TTC549 (cell line): Measurements from ENCODE around the gene SLCO2A1.

Source experiments
- FAIRE-seq: peaks from 2 replicates; lab custom pipeline; 2012; peaks lifted over from hg19 to GRCh38; lab: Jason Lieb, UNC

Gene SLCO2A1

DNA sequence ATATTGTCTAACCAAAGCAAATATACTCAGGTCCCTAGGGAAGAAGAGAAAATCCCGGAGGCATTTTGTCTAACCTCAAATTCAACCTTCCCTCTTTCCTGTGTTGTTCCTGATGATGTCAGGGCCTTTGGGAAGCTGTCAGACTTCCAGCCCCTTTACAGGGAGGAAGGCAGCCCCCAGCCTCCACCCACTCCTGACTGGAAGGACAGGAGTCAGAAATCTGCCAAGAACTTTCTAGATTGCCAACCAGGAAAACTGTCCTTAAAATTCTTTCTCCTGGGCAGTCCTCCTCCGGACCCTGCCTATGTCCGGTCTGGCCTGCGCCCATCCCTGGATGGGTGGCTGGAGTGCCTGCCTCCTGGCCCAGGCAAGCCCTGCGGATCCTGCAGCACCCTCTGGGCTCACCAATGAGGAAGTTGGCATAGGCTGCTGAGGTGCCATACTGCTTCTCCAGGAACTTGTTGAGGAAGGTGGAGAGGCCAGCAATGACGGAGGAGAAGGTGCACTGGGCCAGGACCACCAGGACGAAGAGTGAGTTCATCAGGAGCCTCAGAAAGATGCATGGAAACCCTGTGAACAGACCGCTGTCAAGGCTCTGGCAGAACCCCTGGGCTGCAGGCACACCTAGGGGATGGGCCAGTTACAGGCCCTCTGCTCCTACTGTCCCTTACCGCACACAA is 81.5 kb downstream of the SLCO2A1 start:
- no peak for FAIRE-seq

DNA sequence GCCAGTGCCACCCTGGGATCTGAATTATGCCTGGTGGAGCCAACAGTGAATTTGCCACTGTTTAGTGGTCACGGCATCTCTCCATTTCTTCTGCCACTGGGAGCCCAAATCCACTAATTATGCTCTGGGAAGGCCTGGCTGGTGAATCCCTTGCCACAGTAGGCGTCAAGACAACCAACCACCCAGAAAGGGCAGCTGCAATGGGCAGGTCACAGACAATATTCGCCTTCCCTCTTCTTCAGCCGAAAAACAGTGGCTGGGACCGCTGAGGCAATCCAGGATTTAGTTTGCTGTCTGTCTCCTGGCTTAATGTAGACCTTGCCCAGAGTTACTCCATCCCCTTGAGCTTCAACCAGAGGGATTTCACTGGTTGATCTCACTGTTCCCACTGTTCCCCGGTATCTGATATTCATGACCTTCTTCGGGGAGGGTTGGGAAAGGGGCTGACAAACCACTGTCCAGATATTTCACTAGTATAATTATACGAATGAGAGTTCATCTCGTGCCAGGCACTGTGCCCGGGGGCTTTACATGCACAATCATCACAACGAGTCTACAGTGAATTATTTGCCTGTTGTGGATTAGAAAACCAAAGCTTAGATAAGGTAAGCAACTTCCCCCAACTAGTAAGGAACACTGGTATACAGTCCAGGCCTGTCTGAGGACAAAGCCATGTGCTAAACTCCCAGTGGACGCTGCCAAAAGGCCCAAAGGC is 84.2 kb downstream of the SLCO2A1 start:
- no peak for FAIRE-seq

DNA sequence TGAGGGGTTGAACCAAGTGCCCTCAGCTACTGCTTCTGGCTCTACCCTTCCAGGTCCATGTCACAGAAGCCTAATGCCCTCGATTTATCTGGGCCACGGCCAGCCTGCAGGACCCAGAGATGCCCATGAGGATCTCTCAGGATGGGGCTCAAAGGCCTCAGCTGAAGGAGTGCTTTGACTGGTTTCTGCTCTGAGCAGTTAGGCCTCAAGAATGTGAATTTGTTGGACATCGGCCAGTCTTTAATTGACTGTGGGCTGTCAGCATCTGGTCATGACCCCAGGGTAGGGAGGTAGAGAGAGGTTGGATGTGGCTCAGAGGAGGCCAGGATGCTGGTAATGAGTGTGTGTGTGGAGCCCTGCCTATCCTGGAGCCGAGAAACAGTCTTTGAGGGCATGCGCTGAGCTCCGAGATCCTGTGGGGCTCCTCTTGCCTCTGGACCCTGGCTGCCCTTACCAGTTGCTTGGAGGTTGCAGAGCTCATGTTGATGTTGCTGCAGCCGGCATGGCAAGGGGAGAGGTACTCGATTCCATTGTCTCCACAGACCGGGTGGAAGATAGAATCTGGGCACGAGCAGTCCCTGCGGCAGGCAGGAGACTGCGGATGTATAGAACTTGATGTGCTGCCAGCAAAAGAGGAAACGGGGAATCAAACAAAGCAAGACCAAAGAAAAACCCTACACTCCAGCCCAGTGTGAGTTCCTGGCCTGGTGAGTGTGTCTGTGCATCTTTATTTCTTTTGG is 84.9 kb downstream of the SLCO2A1 start:
- FAIRE-seq = no peak

DNA sequence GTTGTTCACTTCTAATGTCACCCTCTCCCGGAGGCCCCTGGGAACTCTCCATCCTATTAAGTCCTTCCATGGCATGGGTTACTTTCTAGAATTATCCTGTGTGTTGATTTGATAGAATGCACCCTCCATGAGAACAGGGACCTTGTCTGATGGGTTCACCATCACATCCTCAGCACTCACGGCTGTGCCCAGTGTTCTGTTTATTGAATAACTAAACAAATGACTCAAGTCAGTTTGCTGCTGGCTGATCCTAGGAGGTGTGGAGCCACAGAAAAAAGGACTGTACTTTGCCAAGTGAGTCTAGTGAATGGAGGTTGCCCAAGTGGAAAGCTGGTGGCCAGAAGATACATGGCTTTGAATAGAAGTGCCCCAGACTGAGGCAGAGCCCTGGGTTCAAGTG is 85.5 kb downstream of the SLCO2A1 start:
- FAIRE-seq = no peak

DNA sequence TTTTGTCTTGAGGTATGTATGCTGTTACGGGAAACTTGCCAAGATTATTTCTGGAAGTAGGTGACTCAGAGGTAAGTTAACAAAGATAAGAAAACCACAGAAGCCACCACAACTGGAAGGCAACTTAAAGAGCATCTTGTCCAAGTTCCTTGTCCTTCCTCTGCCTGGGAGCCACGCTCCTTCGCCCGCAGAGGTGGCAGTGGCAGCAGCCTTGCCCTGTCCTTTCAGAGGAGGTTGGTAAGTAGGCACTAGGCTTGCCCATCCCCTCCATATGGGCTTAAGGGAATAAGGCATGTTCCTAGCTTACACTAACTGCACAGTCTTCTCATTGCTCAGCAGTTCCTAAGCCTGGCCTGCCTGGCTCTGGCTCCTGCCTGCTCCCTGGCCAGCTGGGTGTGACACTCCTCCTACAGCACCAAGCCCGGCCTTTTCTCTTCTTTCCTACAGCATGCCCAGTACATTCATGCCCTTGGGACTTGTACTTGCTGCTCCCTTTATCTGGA is 86.0 kb downstream of the SLCO2A1 start:
- FAIRE-seq = no peak

DNA sequence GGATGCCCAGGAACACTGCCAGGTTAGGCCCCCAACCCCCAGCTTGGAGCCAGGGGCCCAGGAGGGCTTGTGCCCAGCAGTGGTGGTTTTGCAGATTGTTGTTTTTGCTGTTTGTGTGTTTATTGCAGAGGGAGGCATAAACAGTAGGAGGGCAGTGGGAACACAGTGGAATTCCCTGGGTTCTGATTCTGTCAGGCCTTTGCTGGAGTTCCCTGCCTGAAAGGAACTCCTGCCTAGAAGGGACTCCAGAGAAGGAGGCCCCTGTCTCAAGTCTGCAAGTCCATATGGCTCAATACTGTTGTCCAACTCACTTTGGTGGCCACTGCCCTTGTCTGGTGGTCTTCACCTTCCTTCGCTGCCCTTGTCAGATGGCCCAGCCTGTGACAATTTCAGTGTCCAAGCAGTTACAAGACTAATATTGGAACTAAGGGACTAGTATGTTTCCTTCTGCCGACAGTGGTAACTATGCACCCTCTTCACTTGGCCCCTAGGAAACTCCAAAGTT is 86.6 kb downstream of the SLCO2A1 start:
- FAIRE-seq = no peak

DNA sequence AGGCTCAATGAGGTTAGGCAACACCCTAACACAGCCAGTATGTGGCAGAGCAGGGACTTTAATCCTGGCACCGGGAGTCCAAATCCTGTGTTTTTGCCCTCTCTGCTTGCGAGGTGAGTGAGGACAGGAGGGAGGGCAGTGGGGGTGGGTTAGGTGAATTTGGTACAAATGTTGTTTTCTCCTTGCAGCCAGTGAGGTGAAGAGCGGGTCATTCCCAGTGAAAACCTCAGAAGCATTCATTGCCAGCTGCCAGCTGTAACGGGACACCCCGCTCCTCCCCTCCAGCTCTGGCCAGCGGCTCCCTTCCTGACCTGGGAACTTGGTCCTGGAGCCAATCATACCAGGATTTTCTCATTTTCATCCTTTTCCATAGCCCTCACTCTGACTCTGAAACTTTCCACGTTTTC is 88.3 kb downstream of the SLCO2A1 start:
- no peak for FAIRE-seq

DNA sequence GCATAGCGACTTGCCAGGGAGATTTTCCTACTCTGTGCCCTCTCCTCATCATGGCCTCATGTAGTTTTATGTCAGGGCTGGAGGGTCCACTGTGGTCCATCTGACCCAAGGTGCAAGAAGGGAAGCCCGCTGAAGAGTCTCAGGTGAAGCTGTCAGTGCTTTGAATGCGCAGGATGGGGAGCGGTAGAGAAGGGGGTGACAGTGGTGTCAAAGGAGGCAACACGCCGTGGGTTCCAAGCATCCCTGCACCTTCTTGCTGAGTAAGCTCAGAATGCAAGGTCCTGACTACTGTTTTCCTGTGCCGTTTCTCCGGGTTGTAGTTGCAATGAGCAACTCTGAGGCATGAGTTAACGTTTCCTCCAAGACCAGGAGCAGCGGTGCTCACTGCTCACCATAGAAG is 89.2 kb downstream of the SLCO2A1 start:
- FAIRE-seq = no peak

DNA sequence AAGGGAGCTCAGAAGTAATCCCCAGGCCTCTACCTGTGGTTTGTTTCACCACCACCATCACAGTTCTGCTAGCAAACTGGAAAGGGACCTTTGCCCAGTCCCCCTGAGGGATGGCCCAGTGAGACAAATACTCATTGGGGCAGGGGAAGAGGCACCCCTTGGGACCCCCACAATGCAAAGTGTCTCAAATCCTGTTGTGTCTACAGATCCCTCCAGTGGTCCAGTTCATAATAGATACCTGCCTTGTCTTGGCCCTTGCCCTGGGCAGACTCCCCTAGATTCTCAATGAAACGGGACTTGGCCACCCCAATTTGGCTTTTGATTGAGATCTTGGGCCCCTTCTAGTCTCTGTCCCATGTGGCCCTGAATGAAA is 90.3 kb downstream of the SLCO2A1 start:
- FAIRE-seq = no peak

DNA sequence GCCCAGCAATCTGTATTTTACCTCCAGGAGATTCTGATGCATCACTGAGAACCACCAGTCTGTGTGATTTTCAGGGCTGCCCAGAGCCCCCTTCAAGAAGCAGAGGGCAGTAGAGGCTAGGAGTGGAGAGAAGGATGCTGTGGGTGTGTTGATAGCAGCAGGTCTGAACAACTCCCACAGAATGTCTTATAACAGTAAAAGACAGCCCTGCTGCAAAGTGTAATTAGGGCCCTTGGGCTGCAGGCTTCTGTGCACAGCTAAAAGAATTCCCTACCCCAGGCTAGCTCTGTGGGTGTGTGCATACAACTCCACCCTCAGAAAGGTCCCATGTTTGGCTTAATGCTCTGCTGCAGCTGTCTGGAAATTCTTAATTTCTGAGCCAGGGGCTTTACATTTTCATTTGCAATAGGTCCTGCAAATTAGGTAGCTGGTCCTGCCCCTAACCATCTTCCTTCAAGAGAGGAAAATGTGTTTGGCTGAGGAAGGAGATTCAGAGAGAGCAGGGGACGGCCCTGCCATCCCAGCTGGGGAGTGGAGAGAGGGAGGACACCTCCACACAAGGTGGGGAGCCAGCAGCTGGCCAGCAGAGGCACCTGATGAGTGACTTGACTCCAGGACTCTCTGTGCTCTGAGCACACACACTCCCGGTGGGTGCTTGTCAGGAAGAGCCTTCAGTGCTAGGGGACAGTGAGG is 90.8 kb downstream of the SLCO2A1 start:
- no peak for FAIRE-seq

DNA sequence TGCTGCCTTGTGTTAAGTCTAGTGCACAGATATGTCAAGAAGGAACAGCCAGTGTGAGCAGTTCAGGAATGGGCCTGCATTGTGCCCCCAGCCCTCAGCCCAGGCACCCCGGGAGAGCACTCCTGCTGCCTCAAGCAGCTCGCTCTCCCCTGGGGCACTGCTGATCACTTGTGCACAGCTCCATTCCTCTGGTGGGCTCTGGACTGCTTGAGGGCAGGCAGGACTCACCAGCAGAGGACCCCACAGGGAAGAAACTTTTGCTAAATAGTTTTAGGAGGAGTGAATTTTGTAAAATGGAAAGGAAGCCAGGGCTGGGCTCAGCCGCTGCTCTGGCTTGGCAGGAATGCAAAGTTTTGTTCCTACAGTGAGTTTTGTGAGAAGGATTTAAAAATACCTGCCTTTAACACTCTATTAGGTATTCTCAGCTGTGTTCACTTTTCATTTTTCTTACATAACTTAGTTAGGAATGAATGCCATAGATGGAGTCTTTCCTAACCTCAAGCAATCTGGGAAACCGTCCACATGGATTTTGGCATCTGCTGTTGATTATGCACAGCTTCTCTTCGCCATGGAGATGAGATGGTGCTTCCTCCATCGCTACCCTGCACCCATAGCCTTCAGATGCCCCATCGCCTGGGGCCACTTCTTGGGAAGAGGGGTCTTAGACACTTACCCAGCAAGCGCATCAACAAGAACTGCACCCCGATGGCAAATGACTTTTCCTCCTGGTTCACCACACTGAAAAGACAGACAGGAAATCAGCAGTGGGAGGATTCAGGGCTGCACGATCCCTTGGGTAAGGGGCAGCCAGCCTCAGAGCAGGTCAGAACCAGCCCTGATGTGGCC is 91.7 kb downstream of the SLCO2A1 start:
- no peak for FAIRE-seq

DNA sequence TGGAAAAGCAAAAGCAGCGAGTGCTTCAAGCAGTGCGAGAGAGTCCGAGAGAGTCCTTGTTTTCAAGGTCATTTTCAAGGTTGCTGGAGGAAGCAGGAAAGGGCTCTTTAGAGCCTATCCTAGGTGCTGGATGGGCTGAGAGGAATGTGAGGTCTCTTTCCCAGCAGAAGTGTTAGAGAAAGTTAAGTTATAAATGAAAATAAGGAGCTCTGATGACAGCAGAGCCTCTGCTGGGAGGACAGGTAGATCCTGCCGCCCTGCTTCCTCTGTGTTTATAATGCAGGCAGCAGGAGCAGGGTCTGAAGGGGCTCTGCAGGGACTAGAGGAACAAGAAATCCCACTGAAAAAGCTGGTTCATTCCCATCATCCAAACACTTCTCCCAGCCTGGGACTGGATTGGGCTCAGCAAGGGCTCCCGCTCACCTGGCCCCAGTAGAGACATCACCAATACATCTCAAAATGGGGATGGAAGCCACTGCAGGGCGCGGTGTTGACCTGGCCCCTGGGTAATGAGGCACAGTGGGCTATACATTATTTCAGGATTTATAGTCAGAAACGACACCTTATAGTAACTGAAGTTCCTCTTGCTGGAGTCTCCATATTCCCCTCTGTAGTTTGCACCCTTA is 92.6 kb downstream of the SLCO2A1 start:
- FAIRE-seq = no peak

DNA sequence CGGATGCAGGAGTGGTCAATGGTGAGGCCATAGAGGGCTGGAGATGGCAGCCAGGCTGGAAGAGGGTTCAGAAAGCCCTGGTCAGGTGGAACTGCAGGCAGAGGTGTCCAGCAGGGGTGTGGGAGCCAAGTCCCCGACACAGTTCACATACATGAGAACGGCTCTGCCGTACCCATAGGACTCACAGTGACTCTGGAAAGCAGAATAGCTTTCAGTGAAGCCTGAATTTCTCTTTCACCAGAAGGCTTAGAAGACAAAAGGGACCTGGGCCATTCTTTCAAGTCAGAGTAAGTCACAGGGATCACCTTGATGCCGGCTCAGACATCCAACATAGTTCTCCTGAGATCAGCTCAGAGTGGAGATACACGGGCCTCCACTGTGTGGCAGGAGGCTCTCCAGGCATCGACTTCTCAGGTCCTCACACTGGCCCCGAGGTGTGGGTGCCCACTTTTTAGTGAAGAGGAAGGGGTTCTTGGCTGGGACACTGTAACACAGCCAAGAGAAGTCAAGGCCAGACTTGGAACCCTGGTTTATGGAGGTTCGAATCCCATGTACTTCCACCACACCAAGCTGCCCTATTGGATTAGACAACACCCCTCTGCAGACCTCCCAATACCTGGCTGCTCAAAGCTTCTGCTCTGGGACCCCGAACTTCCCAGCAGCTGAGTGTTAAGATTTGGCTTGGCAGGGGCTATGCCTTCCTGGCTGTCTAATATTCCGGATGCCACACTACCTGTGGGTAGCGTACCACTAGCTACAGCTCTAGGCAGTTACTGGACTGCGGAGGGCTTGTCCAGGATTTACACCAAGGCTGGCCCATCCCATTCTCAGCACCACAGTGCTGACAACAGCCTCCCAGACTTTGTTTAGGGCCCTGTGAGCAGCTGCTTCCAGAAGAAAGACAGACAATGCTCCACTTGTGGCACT is 93.6 kb downstream of the SLCO2A1 start:
- no peak for FAIRE-seq

DNA sequence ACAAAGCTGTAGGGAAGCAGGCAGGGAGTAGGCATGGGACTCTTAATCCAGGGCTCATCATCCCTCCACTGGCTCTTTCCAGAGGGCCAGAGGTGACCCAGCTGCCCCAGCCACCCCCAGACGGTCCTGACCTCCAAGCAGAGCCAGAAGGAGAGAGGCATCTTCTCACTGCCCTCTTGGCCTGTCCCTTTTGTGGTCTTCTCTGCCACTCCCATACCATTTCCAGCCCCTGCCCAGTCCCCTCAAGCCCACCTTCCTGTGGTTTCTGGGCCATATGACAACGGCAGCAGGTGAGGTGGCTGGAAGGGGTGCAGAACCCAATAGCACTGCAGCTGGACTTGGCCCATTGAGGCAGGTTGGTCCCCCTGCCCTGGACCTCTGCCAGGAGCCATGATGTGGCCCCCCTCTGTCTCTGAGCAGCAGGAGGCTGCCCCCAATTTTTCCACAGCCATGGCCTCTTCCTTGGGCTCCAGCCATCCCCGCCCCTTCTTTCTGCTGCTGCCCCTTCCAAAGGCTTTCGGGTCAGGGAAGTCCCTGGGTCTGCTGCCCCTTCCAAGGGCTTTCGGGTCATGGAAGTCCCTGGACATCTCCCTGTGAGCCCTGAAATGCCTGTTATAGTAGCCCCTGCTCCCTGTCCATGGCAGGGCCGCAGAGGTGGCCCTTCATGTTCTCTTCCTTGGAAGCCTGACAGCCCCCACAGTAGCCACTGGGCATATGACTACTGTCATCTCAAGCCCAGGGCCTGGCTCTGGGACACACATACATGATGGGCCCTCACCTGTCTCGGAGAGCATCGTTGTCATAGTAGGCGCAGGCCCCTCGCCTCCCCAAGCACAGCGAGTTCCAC is 94.5 kb downstream of the SLCO2A1 start:
- FAIRE-seq = no peak

DNA sequence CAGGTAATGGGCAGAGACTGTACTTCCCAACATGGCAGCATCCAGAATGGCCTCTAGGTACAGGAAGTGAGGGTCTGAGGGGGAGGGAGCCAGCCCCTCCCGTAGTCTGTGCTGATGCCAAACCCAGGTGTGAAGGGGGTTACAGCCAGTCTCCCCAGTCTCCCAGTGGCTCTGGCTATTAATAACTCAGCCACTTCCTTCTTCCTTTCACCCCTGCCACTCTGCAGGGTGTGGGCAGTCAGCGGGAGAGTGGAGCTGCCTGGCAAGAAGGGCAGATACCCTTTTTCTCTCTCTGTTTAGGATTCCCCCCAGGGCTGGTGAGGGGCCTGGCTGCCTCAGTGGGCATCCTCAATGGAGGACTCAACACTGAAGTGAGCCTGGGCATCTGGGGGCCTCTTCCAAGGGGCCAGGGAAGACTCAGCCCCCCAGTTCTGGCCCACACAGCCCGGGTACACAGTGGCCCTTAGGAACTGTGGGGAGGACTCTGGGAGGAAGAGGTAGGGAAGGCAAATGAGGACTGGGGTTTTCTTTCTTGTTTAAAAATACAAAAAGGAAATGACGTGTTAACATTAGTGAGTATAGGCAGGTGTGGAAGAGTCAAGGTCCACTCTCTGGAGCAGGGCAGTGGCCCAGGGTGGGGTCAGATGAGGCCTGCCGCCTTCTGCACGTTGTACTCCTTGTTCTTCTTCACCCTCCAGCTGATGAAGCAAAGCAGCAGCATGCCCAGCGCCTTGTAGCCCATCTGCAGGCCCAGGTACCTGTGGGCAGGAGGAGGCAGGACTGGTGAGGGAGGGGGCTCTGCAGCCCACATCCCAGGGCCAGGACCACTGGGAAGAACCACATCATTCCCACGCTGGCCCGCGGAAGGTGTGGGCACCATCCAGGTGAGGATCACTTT is 95.4 kb downstream of the SLCO2A1 start:
- no peak for FAIRE-seq

DNA sequence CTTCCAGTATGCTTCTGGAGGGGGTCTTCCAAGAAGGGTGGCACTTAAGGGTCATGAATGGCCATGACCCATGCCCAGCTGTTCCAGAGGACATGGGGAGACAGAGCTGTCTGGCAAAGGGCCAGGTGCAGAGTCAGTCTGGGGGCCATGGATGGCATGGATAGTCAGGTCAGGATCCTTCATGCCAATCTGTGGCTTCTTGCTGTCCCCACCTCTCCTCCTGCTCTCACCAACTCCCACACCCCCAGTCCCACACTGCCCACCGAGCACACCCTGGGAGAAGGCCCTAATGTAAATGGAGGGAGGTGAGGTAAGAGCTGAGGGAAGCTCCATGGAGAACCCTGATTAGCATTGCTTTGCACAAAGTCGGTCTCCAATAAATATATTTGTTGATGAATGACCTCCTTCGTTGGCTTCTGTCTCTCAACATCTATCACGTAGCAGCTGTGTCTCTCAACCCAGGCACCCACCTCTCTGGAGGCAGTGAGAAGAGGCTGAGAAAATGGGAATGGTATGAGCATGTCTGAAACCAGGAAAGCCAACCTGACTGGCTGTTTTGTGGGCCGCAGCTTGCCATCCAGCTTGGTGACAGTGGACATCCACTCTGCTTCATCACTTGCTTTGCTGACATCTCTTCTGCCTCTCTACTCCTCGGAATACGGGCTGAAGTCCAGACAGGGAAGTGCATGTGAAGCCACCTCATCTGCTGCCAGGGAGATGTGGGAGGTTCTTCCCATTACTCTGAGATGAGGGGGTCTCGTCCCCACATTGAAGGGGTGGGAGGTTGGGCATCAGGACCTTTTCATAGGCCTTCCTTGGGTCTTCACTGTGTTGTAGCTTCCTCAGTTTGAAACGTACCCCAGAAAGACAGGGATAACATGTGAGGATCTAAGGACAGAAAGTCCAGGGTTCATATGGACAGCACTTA is 96.4 kb downstream of the SLCO2A1 start:
- FAIRE-seq = no peak

DNA sequence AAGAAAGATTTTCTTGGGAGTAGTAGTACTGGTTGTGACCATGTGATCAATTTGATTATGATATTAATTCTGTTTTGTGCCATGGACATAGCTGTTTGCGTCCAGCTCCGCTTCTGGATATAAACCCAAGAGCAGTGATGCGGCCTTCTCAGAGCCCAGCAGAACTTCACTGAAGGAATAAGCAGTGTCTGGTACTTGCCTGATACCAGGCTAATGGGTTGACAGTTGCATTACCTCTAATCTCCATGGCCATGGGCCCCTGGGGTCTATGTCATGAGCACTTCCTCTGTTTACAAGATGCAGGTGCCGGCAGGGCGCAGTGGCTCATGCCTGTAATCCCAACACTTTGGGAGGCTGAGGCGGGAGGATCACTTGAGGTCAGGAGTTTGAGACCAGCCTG is 97.7 kb downstream of the SLCO2A1 start:
- no peak for FAIRE-seq
